Stimulated activated CD4-positive, alpha-beta T cell treated with anti-CD3 and anti-CD28 coated beads, TNF-alpha, amount 100 ng/mL, for 1 hour (primary cell): ENCODE data around the gene AKT1.

ENCODE experiments used
- DNase-seq, 3 donors: peaks; one replicate each; pipeline ENCODE4 v3.0.0-alpha.2; 2020; ENCODE audit warnings: low read depth in 3 of 3, low spot score in 1 of 3

The AKT1 gene

DNA sequence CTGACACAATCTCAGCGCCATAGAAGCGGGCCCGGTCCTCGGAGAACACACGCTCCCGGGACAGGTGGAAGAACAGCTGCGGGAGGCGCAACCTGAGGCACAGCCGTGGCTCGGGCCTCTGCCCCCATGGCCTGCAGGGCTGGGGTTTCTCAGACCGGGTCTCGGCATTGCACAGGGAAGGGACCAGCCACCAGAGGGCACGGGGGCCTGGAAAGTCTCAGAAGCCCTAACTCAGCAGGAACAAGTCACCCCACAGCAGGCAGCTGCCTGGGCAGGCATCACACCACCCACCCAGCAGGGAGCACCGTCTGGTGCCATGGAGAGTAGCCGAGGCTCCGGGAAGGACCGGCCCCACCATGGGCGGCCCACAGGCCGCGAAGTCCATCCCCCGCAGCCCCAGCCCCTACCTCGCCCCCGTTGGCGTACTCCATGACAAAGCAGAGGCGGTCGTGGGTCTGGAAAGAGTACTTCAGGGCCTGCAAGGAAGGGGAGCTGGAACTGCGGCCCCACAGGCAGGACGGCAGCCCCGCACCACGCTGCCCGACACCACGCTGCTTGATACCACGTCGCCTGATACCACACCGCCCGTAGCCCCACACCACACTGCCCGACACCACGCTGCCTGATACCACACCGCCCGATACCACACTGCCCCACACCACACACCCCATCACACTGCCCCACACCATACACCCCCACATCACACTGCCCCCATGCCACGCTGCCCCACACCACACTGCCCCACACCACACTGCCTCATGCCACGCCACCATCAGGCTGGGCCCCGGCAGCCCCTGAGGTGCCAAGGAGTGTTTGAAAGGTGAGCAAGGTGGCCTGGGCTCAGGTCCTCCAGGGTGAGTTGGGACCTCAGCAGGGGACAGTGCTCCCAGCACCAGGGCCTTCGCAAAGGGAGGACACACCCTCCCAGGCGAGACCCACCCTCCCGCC lies 21.8 kb downstream of the AKT1 start:
- DNase-seq, result no peak

DNA sequence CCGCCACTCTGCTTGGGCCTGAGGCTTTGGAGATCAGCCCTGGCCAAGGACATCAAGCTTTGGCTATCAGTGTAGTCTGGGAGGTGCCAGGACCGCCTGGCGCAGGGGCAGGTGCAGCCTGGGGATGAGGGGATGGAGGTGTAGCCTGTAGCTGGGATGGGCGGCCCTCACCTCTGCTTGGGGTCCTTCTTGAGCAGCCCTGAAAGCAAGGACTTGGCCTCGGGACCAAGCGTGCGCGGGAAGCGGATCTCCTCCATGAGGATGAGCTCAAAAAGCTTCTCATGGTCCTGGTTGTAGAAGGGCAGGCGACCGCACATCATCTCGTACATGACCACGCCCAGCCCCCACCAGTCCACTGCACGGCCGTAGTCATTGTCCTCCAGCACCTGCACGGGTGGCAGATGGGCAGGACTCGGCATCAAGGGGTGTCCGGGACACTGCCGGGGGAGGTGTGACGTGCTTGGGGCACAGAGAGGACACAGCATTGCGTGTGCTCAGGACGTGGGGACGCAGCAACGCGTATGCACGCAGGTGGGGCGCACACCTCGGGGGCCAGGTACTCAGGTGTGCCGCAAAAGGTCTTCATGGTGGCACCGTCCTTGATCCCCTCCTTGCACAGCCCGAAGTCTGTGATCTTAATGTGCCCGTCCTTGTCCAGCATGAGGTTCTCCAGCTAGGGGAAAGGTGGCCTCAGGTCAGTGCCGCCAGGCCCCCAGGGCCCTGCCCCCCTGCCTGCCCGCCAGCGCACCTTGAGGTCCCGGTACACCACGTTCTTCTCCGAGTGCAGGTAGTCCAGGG lies 22.6 kb downstream of the AKT1 start:
- DNase-seq, result no peak

DNA sequence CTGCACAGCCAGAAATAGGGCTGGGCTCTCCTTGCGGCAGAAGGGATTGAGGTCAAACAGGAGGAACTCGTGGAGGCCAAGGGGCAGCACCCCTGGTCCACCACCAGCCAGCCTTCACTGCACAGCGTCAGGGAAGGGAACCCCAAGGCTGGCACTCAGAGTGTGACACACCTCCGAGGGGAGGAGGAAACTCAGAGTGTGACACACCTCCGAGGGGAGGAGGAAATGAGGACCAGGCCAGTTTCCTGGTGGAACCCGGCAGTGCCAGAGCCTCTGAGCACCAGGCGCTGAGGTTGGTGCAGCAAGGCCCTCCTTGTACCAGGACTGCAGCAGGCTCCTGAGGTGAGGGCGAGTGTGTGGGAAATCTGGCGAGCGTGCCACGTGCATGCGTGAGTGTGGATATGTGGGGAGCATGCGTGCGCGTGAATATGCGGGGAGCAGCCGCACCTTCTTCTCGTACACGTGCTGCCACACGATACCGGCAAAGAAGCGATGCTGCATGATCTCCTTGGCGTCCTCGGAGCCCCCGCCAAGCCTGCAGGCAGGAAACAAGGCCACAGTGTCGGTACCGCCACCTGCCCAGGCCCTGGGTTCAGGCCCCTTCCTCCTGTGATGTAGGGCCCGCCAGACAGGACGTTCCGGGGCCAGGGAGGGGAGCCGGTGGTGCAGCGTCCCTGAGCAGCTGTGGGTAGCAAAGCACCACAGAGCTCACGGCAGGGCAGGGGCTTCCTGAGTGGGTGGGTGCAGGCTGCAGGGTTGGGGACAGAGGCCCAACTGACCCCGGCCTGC lies 23.4 kb downstream of the AKT1 start:
- no peak for DNase-seq

DNA sequence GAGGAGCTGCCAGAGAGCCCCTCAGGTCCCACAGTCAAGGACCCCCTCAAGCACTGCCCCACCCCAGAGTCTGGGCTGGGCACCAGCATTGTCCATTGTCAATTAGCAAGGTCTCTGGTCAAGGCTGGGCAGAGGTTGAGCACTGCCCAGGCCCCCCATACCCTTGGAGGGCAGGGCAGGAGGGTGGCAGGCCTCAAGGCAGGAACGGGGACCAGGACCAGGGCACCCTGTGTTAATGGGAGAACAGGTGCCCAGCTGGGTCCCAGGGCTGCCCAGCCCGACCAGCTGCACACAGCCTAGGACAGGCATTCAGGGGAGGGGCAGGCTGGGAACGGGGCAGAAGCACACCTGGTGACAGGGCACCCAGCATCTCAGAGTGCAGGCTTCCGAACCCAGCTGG lies 24.2 kb downstream of the AKT1 start:
- DNase-seq, result no peak

DNA sequence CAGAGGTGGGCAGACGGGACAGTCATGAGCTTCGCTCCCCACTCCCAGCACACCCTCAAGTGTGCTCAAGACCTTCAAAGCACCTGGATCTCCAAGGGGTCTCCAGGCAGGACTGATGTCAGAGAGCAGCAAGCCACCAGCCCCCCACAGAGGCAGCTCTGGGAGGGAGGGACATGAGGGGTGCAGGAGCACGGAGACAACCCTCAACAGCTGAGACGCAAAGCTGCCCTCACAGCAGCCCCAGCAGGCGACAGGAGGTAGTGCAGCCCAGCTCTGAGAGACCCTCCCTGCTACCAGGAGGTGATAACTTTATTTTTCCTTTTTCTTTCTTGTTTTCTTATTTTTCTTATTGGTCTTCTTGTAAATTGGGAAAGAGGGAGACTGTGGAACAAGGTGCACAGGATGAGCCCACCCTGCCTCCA lies 24.7 kb downstream of the AKT1 start:
- DNase-seq, result no peak

DNA sequence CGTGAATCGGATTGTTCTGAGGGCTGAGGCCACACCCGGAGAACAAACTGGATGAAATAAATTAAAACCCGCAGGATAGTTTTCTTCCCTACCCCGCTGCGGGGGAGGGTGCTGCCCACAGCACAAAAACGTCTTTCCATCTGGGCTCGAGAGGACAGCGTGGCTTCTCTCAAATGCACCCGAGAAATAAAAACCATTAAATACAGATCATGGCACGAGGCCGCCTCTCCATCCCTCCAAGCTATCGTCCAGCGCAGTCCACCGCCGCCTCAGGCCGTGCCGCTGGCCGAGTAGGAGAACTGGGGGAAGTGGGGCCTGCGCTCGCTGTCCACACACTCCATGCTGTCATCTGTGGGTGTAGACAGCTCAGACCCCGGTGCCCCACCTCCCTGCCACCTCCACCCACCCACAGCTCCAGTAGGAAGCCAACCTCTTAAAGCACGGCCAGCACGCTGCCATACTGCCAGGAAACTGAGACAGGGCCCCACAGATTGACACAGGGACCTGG lies 25.4 kb downstream of the AKT1 start:
- DNase-seq, result no peak

DNA sequence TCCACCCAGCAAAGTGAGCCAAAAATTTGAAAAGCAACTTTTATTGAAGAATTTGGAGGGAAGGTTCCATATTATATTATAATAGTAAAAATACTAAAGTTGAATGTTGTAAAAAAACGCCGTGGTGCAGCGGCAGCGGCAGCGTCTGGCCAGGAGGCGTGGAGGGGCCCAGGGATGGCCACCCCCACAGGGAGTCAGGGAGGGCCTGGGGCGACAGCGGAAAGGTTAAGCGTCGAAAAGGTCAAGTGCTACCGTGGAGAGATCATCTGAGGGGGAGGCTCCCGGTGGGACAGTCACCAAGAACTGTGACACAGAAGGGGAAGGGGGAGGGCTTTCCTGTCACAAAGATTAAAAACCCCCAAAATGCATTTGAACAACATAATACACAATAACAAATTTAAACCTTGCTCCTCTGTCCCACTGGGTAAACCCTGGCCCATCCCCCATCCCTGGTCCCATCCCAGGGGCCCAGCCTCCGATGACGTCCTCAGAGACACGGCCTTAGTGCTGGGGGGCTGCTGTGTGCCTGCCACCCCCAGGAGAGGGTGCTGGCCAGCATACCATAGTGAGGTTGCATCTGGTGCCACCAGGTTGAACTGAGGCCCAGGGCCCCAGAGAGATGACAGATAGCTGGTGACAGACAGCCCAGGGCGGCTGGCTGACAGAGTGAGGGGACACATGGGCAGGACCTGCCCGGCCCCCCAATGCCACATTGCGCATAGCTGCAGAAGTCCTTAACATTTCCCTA lies 26.1 kb downstream of the AKT1 start:
- no peak for DNase-seq

DNA sequence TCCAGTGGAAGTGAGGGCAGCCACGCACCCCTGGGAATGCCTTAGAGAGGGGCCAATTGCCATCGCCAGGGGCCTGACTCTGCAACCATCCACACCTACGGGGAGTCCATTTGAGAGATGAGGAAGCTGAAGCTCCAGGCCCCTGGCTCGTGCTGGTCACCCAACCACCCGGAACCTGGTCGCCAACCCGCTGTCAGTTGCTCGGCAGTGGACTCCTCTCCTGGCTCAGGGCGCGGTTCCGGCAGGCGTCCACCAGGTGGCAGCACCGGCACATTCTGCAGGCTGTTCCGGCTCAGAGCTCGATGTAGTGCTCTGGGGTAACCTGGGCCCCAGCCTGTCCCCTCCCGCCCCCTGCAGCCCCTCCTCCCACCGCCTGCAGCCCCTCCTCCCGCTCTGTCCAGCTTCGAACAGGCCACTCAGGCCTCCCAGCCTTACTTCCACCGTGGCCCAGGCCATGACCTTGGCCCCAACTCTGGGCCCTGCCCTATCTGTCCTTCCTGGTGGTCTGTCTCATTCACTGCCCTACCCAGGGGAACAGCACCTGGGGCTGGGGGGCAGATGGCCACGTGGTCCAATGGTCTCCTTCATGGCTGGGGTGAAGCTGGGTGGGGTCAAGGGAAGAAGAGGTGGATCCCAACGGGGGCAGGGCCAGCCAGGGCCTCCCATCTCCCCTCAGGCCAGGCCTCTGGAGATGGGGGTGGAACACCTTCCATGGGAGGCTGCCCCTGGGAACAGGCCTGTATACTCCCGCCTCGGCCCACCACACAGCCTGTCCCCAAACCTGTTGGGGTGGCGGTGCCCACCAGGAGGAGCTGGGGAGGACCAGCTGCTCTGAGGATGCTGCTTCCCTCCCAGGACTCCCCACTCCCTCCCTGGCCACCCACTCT lies 26.9 kb downstream of the AKT1 start:
- DNase-seq, result peak; percentile 68 to 94 (median 87)

DNA sequence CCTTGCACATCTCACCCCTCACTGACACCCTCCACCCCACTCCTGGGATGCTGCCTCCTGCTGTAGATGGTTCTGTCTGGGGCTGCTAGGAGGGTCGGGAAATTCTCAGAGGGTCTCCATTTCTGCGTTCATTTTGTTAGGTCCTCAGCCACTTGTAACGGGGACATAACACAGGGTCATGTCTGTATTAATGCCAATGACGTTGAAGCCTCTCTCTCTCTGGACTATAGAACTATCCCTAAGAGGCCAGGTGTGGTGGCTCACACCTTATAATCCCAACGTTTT lies 28.0 kb downstream of the AKT1 start:
- no peak for DNase-seq

DNA sequence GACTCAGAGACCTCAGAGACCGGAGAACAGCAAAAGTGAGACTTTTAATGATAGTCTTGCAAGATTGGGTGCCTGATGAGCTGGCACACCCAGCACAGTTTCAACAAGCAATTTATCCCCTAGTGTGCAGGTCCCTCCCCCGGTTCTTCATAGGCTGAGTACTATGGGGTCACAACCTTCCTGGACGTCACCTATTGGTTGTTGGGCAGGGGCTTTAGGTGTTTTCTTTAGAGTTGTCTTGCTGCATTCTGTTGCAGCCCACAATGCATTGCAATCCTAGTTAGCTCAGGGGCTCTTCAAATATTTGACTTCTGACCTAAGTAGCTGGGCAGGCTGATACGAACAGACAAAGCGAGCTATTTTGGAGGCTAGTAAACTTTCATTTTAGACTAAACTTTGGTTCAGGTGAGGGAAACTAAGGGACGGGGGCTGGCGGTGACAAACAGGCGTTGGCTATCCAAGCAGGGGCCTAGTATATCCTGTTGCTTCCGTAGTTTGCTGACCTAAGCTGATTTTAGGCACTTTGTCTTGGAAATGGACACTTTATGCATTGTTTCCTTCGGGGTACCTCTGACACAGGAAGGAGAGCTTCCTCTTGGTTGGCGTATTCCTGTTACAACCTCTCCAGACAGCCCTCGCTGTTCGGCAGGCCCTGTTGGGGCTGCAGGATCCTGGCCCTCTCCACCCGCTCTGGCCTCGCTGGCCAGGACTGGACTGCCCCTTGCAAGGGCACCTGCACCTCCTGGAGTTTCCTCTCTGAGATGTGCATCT lies 28.5 kb downstream of the AKT1 start:
- DNase-seq, result no peak

DNA sequence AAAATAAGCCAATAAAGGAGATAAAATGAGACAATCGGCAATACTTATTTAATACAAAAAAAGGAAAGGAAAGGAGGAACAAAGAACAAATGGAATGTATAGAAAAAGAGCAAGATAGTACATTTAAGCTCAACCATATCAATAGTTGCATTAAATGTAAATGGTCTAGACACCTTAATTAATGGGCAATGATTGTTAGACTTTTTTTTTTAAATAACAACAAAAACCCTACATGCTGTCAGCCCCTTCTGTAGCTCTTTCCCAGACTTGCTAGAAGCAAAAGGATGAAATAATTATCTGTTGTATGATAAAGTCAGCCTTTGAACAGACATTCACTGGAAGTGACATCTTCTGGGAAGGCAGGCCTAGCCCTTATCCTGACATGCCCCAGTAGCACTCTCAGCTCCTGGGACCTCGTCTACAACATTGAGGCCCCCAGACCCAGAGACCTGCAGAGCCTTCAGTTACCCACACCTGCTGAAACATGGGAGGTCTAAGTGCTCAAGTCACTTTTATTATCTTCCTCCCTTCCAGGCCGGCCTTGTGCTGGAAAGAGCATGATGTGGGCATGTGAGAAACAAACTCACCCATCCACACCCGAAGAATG lies 29.2 kb downstream of the AKT1 start:
- DNase-seq, result no peak

DNA sequence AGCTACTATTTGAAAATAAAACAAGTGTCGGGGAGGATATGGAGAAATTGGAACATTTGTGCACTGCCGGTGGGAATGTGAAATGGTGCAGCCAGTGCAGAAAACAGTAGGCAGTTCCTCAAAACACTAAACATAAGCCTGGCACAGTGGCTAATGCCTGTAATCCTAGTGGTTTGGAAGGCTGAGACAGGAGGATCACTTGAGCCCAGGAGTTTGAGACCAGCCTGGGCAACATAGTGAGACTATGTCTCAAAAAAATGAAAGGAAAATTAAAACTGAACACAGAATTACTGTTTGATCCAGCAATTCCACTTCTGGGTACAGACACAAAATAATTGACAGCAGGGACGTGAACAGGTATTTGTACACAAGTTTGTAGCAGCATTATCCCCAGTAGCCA lies 30.0 kb downstream of the AKT1 start:
- DNase-seq, result no peak

DNA sequence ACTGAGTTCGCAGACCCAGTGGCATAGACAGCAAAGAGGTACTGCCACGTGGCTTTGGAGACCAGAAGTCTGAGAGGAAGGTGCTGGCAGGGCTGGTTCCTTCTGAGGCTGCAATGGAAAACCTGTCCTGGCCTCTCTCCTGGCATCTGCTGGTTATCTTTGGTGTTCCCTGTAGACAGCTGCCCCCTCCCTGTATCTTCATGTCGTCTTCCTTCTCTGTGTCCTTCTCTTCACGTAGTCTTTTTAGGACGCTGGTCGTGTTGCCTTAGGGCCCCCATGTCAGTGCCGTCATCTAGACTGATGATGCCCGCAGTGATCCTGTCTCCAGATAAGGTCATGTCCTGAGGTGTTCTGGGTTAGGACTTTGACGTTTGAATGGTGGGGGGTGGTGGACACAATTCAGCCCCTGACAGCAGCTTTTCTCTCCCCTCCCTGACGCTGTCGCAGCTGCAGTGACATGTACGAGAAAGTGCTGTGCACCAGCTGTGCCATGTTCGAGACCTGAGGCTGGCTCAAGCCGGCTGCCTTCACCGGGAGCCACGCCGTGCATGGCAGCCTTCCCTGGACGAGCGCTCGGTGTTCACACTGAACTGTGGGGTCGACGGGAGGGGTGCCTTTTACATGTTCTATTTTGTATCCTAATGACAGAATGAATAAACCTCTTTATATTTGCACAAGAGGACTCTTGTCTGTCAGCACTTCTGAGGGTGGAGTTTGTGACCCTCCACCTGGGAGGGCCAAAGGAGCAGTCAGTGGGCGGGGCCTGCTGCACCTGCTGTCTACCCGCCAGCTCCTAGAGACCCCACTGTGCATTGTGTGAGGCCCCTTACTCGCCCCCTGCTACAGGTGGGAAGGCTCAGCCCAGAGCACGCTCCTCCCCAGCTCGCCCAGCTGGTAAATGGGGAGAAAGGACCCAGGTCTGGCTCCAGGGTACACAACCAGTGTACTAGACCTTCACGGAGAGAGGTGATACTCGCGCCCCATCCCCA lies 36.3 kb downstream of the AKT1 start:
- no peak for DNase-seq

DNA sequence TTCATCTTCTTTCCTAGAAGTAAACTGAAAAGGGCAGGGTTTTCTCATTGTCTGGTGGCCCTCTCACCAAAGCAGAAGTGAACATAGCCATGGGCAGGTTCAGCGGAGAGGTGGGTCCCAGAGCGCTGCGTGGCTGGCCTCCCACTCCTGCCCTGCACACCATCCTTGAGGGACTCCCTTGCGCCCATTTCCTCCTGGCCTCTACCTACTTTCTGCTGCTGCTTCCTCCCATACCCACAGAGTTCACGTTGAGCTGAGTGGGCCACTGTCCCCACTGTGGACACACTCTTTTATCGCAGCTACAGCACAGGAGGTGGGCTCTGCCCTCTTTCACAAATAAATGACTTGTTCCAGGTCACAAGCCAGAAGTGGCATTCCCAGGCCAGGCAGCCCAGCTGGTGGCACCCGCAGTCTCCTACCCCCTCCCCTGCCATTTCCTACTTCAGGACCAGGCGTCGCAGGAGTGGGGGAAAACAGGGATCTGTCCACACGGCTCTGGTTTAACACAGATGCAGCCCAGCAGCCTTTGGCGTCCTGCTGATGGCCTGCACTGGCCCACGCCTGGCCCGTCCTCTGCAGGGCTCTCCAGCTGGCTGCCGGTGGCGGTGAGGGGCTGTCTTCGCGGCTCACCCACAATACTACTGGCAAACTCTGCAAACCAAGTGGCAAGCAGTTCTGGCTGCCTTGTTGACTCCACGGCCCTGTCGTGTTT lies 37.7 kb downstream of the AKT1 start:
- no peak for DNase-seq

DNA sequence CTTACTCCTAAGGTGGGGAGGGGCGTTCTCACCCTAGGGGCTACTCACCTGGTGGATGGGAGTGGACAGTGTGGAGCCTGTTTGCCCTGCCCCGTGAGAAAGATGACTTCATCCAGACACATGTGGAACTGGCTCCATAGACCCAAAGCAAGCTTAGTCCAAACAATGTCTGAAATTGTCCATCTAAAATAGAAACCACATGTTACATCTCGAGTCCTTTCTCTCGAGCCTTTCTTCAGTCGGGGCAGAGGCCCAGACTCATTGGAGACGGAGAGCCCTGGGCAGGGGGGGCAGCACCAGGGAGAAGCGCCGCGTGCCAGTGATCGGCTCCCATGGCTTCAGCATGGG lies 38.3 kb downstream of the AKT1 start:
- DNase-seq, result no peak

DNA sequence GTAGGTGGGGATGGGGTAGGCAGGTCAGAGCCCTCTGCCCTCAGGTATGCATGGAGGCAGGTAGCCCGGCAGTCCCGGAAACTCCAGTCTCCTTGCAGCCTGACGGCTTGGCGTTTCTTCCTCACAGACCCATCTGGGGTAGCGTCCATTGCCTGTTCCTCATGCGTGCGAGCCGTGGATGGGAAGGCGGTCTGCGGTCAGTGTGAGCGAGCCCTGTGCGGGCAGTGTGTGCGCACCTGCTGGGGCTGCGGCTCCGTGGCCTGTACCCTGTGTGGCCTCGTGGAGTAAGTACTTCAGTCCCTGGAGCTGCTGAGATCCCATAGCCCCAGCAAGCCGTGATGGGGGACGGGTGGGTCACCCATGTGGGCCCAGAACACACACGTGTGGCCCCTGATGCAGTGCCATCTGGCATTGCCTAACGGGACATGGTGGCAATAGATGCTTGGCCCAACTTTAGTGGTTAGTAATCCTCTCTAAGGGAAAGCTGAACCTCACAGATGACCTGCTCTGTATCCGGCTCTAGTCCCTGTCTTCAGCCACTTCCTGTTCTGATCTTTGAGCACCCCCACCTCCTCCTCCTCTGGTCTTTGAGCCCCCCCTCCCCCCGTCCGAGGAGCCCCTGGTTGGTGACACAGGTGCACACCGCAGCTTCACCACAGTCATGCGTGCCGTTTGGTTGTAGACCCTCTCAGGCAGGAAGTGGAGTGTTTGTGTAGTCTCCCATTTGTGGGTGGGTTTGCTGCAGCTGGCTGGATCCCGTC lies 38.9 kb downstream of the AKT1 start:
- no peak for DNase-seq
